SK-N-SH (cell line): ENCODE measurements around the gene MYBBP1A. TPM values are rescaled to one million over a fixed set of nuclear protein-coding genes. Genes with fewer than 3 reads are reported as not detected.

ENCODE experiments used
- CTCF ChIA-PET: fragments of 300-600, 350-600 bp; formaldehyde crosslinking; extraction: SDS; loops from one replicate; lab custom pipeline; 2021; lab: Yijun Ruan, JAX
- POLR2A ChIA-PET: fragments of 350-600 bp; sonication (Branson Sonifier 250); formaldehyde crosslinking; extraction: SDS; loops from one replicate; lab custom pipeline; 2020; ENCODE audit warnings: antibody characterized with exemption, inconsistent platforms; lab: Yijun Ruan, JAX
- DNase-seq: peaks from one replicate; pipeline ENCODE4 v3.0.0; 2012
- H2AFZ ChIP-seq: fragments of 200-600 bp; sonication (generic); 2 replicates; pipeline ENCODE4 v1.8.1; 2016; ENCODE audit warnings: antibody characterized with exemption, mild to moderate bottlenecking, low read depth
- H3F3A ChIP-seq: fragments of 200-600 bp; sonication (generic); replicated peaks from 2 replicates; pipeline ENCODE3; 2016; ENCODE audit warnings: antibody characterized with exemption, mild to moderate bottlenecking; ENCODE audit not compliant: insufficient read depth
- H3K27ac ChIP-seq, 2 experiments: fragments of 200-500 bp in 1 of 2; fragments of 200-600 bp in 1 of 2; sonication (Bioruptor generic) in 1 of 2; sonication (generic), shearing (Covaris generic) in 1 of 2; 2 replicates each; pipeline versions ENCODE4 v1.5.1 to v1.6.1; 2014 to 2016; ENCODE audit warnings: low read depth in 2 of 2, inconsistent platforms in 1 of 2, low read length in 1 of 2, mild to moderate bottlenecking in 1 of 2, mixed read lengths in 1 of 2
- H3K27me3 ChIP-seq: fragments of 200-600 bp; sonication (generic), shearing (Covaris generic); 2 replicates; pipeline ENCODE4 v1.6.1; 2016; ENCODE audit warnings: mixed run types; ENCODE audit not compliant: insufficient read depth
- H3K36me3 ChIP-seq, 2 experiments: fragments of 200-500 bp in 1 of 2; fragments of 200-600 bp in 1 of 2; sonication (Bioruptor generic) in 1 of 2; sonication (generic) in 1 of 2; replicated peaks in 1 of 2; 2 replicates each; pipeline versions ENCODE3 to v1.5.1; 2014 to 2016; ENCODE audit warnings: low read length in 1 of 2, mild to moderate bottlenecking in 1 of 2; ENCODE audit not compliant: insufficient read depth in 2 of 2, control insufficient read depth in 1 of 2
- H3K4me1 ChIP-seq, 2 experiments: fragments of 200-500 bp in 1 of 2; fragments of 200-600 bp in 1 of 2; sonication (Bioruptor generic) in 1 of 2; sonication (generic), shearing (Covaris generic) in 1 of 2; 2 replicates each; pipeline versions ENCODE4 v1.5.1 to v1.6.1; 2014 to 2016; ENCODE audit warnings: low read depth in 1 of 2, low read length in 1 of 2, mixed run types in 1 of 2; ENCODE audit not compliant: insufficient read depth in 2 of 2, control insufficient read depth in 1 of 2
- H3K4me2 ChIP-seq: fragments of 200-600 bp; sonication (generic), shearing (Covaris generic); 2 replicates; pipeline ENCODE4 v1.6.1; 2017; ENCODE audit warnings: mixed run types
- H3K4me3 ChIP-seq, 2 experiments: fragments of 200-500 bp in 1 of 2; fragments of 200-600 bp in 1 of 2; sonication (Bioruptor generic) in 1 of 2; sonication (generic), shearing (Covaris generic) in 1 of 2; 2 replicates each; pipeline versions ENCODE4 v1.5.1 to v1.8.1; 2014 to 2016; ENCODE audit warnings: low read depth in 2 of 2, inconsistent platforms in 1 of 2, low read length in 1 of 2, mild to moderate bottlenecking in 1 of 2, mixed read lengths in 1 of 2, moderate library complexity in 1 of 2
- H3K79me2 ChIP-seq: fragments of 200-600 bp; sonication (generic); 2 replicates; pipeline ENCODE4 v1.8.1; 2017; ENCODE audit warnings: mild to moderate bottlenecking; ENCODE audit not compliant: insufficient read depth
- H3K9ac ChIP-seq: fragments of 200-600 bp; sonication (generic); 2 replicates; pipeline ENCODE4 v1.6.1; 2017; ENCODE audit warnings: mixed run types
- H3K9me2 ChIP-seq: fragments of 200-600 bp; sonication (generic); 2 replicates; pipeline ENCODE4 v1.6.1; 2017; ENCODE audit warnings: mixed run types
- H3K9me3 ChIP-seq: fragments of 200-600 bp; sonication (generic); 2 replicates; pipeline ENCODE4 v1.6.1; 2017; ENCODE audit warnings: mixed run types, mild to moderate bottlenecking, moderate library complexity
- H4K20me1 ChIP-seq: fragments of 200-600 bp; sonication (generic); 2 replicates; pipeline ENCODE4 v1.6.1; 2017; ENCODE audit warnings: mild to moderate bottlenecking, mixed run types; ENCODE audit not compliant: insufficient read depth
- CTCF ChIP-seq: fragments of 200-600 bp; sonication (generic); IDR thresholded peaks from 2 replicates; pipeline ENCODE4 v1.6.1; 2017; ENCODE audit warnings: antibody characterized with exemption, mild to moderate bottlenecking, moderate library complexity
- PBX3 ChIP-seq: IDR thresholded peaks from 2 replicates; pipeline ENCODE4; 2012
- POLR2AphosphoS5 ChIP-seq: IDR thresholded peaks from 2 replicates; pipeline ENCODE4 v1.6.1; 2012; ENCODE audit warnings: low read depth, low read length
- REST ChIP-seq: IDR thresholded peaks from 2 replicates; pipeline ENCODE4 v1.6.1; 2012; ENCODE audit warnings: mild to moderate bottlenecking, low read depth, low read length, moderate library complexity
- TEAD4 ChIP-seq: IDR thresholded peaks from 2 replicates; pipeline ENCODE4 v1.4.0; 2012; ENCODE audit warnings: mild to moderate bottlenecking, borderline replicate concordance; ENCODE audit not compliant: insufficient read depth
- YY1 ChIP-seq: IDR thresholded peaks from 2 replicates; pipeline ENCODE4 v1.4.0; 2012; ENCODE audit warnings: low read depth, mild to moderate bottlenecking
- WGBS: methylation state at CpG from one replicate; pipeline ENCODE4 v1.1.6; 2017; ENCODE audit warnings: low lambda C conversion rate; 5-methylcytosine and 5-hydroxymethylcytosine counted together
- polyA plus RNA-seq, 3 experiments: library from polyadenylated mRNA; depleted of rRNA; stranded (reverse); fragments of >200 nt; gene quantifications; 2 replicates each; pipeline ENCODE4 v1.2.3, GENCODE V29; 2012
- TF ChIP-seq, protein P1 (sequence below): fragments of 150-350 bp; IDR thresholded peaks from 2 replicates; pipeline ENCODE4 v1.6.1; 2017; ENCODE audit warnings: antibody characterized with exemption, low read length, low read depth, borderline replicate concordance
- TF ChIP-seq, protein P2 (sequence below): IDR thresholded peaks from 2 replicates; pipeline ENCODE4 v1.4.0; 2012; ENCODE audit warnings: low read depth, borderline replicate concordance

The MYBBP1A gene
- polyA plus RNA-seq, 1 of the 3 experiments (the other 2 are of a cell fraction): 93.0 TPM

- TF ChIP-seq TEAD4 (no peak), PBX3 (no peak)
- TF ChIP-seq, protein P1, sequence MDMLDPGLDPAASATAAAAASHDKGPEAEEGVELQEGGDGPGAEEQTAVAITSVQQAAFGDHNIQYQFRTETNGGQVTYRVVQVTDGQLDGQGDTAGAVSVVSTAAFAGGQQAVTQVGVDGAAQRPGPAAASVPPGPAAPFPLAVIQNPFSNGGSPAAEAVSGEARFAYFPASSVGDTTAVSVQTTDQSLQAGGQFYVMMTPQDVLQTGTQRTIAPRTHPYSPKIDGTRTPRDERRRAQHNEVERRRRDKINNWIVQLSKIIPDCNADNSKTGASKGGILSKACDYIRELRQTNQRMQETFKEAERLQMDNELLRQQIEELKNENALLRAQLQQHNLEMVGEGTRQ: no peak
Observed at GRCh38 chr17:4604111-4604644, 49.0 kb upstream of the MYBBP1A start (continued).

DNA sequence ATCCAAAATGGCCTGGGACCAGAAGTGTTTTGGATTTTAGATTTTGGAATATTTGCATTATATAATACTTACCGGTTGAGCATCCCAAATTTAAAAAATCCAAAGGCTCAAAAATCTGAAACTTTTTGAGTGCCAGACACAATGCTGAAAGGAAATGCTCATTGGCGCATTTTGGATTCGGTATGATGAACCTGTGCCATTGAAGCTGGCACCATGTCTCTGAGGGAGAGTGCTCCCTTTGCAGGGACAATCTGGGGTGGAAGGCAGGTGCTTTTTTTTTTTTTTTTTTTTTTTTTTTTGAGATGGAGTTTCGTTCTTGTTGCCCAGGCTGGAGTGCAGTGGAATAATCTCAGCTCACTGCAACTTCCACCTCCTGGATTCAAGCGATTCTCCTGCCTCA lies 46.9 kb upstream of the MYBBP1A start:
- Histone ChIP-seq H3K79me2 (no peaks in the 10 kb centered on the region), H3F3A (no peaks in the 10 kb centered on the region), H3K27ac (no peak overlapping the region), H3K4me1 (peaks cover 0 to 21% of the 10 kb centered on the region in 2 experiments; a peak in 1 of 4 replicates), H3K27me3 (peaks cover 7% of the 10 kb centered on the region; the same call in 1 of the 2 replicates)
- no peak for DNase-seq
- POLR2A ChIA-PET: no interaction called here
- TF ChIP-seq REST: no peak
- TF ChIP-seq CTCF: no peak
- TF ChIP-seq, protein P1: no peak
- TF ChIP-seq, protein P2, sequence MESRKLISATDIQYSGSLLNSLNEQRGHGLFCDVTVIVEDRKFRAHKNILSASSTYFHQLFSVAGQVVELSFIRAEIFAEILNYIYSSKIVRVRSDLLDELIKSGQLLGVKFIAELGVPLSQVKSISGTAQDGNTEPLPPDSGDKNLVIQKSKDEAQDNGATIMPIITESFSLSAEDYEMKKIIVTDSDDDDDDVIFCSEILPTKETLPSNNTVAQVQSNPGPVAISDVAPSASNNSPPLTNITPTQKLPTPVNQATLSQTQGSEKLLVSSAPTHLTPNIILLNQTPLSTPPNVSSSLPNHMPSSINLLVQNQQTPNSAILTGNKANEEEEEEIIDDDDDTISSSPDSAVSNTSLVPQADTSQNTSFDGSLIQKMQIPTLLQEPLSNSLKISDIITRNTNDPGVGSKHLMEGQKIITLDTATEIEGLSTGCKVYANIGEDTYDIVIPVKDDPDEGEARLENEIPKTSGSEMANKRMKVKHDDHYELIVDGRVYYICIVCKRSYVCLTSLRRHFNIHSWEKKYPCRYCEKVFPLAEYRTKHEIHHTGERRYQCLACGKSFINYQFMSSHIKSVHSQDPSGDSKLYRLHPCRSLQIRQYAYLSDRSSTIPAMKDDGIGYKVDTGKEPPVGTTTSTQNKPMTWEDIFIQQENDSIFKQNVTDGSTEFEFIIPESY: no peak
- no peak for TF ChIP-seq POLR2AphosphoS5
- TF ChIP-seq YY1: no peak
- TF ChIP-seq, all 33 proteins: peak for 0
- H3K9me2 ChIP-seq: no peaks in the 10 kb centered on the region
- CTCF ChIA-PET: interaction anchor here (0.6 to 6.1 kb wide), 5 partner anchors 8 to 287 kb away, joined by 3 to 39 read pairs (median 4); no protein-coding TSS in a partner anchor
- no peaks in the 10 kb centered on the region for H4K20me1 ChIP-seq
- WGBS: 71% methylated on average over 5 of the region's 5 CpGs
- H3K36me3 ChIP-seq: no peaks in the 10 kb centered on the region
- H3K9me3 ChIP-seq: no peaks in the 10 kb centered on the region
- no peak overlapping the region for H3K4me3 ChIP-seq
- H2AFZ ChIP-seq: no peak overlapping the region
- H3K4me2 ChIP-seq: no peak overlapping the region
- H3K9ac ChIP-seq: no peak overlapping the region
